Measurements from ENCODE around the gene SYT7.

Gene SYT7

DNA sequence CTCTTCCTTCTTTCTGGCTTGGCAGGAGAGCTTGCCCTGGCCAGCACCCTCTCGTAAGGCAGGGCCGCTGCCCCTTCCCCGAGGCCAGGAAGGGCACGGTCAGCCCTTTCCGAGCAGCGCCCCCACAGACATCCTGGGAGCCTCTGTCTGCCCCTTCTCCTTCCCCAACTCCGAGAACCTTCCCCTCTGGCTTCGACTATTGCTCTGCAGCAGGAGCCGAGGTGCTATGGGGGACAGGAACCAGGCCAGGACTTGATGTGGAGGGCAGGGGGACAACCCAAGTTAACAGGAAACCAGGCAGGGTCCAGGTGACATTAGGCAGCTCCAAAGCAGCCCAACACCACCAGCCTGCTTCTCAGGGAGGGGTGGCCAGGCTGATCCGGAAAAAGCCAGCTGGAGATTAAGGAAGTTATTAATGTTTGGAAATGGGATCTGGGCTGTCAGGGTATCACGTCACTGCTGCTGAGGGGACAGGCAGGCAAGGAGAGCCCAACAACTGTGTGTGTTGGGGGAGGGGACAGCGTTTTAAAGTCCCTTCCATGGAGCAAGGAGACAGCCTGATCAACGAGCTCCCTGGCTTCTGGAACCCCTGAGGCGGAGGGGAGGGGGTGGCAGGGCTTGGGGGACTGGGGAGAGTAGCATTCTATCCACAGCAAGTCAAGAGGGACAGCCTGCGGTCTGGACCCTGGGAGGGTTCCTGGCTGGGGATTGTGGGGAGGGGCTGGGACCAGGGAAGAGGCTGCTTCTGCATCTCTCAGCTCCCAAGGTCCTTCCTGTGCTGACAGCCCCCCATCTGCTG is 27.3 kb downstream of the SYT7 start:
- TF ChIP-seq FOXP2 (optimal IDR thresholded peaks at IDR 0.05; ENCODE audit: borderline replicate concordance, extremely low read depth, extremely low read length, insufficient read depth) (no peak), POLR2AphosphoS5 (IDR thresholded peaks at IDR 0.05; ENCODE audit: low read depth, low read length) (no peak), SIN3A (IDR thresholded peaks at IDR 0.05; ENCODE audit: borderline replicate concordance, insufficient read depth, low read length) (no peak), TAF1 (IDR thresholded peaks at IDR 0.05; ENCODE audit: borderline replicate concordance, insufficient read depth, low read length) (no peak)
- TF ChIP-seq, protein P1, sequence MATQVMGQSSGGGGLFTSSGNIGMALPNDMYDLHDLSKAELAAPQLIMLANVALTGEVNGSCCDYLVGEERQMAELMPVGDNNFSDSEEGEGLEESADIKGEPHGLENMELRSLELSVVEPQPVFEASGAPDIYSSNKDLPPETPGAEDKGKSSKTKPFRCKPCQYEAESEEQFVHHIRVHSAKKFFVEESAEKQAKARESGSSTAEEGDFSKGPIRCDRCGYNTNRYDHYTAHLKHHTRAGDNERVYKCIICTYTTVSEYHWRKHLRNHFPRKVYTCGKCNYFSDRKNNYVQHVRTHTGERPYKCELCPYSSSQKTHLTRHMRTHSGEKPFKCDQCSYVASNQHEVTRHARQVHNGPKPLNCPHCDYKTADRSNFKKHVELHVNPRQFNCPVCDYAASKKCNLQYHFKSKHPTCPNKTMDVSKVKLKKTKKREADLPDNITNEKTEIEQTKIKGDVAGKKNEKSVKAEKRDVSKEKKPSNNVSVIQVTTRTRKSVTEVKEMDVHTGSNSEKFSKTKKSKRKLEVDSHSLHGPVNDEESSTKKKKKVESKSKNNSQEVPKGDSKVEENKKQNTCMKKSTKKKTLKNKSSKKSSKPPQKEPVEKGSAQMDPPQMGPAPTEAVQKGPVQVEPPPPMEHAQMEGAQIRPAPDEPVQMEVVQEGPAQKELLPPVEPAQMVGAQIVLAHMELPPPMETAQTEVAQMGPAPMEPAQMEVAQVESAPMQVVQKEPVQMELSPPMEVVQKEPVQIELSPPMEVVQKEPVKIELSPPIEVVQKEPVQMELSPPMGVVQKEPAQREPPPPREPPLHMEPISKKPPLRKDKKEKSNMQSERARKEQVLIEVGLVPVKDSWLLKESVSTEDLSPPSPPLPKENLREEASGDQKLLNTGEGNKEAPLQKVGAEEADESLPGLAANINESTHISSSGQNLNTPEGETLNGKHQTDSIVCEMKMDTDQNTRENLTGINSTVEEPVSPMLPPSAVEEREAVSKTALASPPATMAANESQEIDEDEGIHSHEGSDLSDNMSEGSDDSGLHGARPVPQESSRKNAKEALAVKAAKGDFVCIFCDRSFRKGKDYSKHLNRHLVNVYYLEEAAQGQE (IDR thresholded peaks at IDR 0.05; ENCODE audit: insufficient read depth in 1 of 2, low read depth in 2 of 2, low read length in 2 of 2) = no peak

- TF ChIP-seq FOXP2 (optimal IDR thresholded peaks at IDR 0.05; ENCODE audit: borderline replicate concordance, extremely low read depth, extremely low read length, insufficient read depth) (no peak), POLR2AphosphoS5 (IDR thresholded peaks at IDR 0.05; ENCODE audit: low read depth, low read length) (no peak), SIN3A (IDR thresholded peaks at IDR 0.05; ENCODE audit: borderline replicate concordance, insufficient read depth, low read length) (no peak), TAF1 (IDR thresholded peaks at IDR 0.05; ENCODE audit: borderline replicate concordance, insufficient read depth, low read length) (no peak)
- TF ChIP-seq, protein P1 (IDR thresholded peaks at IDR 0.05; ENCODE audit: insufficient read depth in 1 of 2, low read depth in 2 of 2, low read length in 2 of 2) = no peak
These were observed 28.7 kb downstream of the SYT7 start for GRCh38 chr11:61552108-61552635.

DNA sequence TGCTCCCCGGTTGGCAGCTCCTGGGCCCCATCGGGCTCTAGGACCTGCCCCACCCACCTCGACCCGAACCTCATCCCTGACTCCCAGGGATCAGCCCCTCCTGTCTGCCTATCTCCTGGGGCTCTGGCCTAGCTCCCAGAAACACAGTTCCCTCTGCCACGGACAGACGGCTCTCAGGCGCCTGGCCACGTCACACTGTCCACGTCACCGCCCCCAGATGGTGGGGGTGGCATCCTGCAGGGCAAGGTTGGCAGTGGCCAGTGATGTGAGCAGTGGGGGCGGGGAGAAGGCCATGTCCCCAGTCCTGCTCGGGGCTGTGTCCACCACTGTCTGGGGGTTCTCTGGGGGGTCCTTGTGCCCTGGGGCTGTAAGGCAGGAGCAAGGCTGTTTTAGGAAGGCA is 29.2 kb downstream of the SYT7 start:
- TF ChIP-seq, protein P1 (IDR thresholded peaks at IDR 0.05; ENCODE audit: insufficient read depth in 1 of 2, low read depth in 2 of 2, low read length in 2 of 2) = no peak
- TF ChIP-seq FOXP2 (optimal IDR thresholded peaks at IDR 0.05; ENCODE audit: borderline replicate concordance, extremely low read depth, extremely low read length, insufficient read depth) (no peak), TAF1 (IDR thresholded peaks at IDR 0.05; ENCODE audit: borderline replicate concordance, insufficient read depth, low read length) (no peak), POLR2AphosphoS5 (IDR thresholded peaks at IDR 0.05; ENCODE audit: low read depth, low read length) (no peak), SIN3A (IDR thresholded peaks at IDR 0.05; ENCODE audit: borderline replicate concordance, insufficient read depth, low read length) (no peak)

- TF ChIP-seq FOXP2 (optimal IDR thresholded peaks at IDR 0.05; ENCODE audit: borderline replicate concordance, extremely low read depth, extremely low read length, insufficient read depth) (no peak), TAF1 (IDR thresholded peaks at IDR 0.05; ENCODE audit: borderline replicate concordance, insufficient read depth, low read length) (no peak), SIN3A (IDR thresholded peaks at IDR 0.05; ENCODE audit: borderline replicate concordance, insufficient read depth, low read length) (no peak), POLR2AphosphoS5 (IDR thresholded peaks at IDR 0.05; ENCODE audit: low read depth, low read length) (no peak)
- TF ChIP-seq, protein P1 (IDR thresholded peaks at IDR 0.05; ENCODE audit: insufficient read depth in 1 of 2, low read depth in 2 of 2, low read length in 2 of 2) = no peak
These were observed 30.1 kb downstream of the SYT7 start for GRCh38 chr11:61550665-61551227.

Measured in PFSK-1 (cell line).